ENCODE data around the gene ASTN2.
A peak's percentile ranks its signal among the peaks of the same experiment; 100 is the strongest.

The ASTN2 gene

DNA sequence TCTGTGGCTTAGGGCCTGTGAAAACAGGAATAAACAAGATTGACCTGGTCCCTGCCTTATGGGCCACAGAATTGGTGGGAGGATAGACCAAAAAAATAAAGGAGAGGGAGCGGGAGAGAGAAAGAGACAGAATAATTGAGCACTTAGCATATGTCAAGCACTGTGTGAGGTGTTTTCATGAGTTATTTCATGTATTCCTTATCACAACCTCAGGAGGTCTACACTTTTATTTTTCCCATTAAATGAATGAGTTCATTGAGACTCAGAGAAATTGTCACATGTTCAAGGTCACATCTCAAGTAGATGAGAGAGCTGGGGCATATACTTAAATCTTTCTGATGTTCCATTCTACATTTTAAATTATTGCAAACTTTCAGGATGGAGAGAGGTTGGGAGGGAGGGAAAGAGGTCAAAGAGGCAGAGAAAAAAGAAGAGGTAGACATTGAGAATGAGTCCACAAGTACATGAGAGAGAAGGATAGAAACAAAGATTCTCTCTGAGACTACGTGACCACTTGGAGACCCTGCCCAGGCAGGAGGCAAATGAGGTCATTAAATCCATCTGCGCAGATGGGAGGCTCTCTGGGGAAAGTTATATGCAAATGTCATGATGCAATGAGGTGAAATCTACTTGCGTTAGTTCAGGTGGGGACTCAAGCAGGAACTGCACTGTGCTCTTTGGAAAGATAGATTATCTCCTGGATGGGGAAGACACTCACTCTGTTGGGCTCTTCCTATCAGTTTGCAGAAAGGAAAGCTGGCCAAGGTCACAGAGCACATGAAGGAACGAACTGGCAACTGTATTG is 1019.8 kb downstream of the ASTN2 start:
- TF ChIP-seq MYC (IDR thresholded peaks at IDR 0.05; ENCODE audit: low read depth, low read length), result no peak
- TF ChIP-seq POLR2A (IDR thresholded peaks at IDR 0.05; ENCODE audit: extremely low read depth, insufficient read length), result no peak
- TF ChIP-seq, protein P1, sequence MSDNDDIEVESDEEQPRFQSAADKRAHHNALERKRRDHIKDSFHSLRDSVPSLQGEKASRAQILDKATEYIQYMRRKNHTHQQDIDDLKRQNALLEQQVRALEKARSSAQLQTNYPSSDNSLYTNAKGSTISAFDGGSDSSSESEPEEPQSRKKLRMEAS (IDR thresholded peaks at IDR 0.05; ENCODE audit: low read depth, low read length), result no peak
- TF ChIP-seq, protein P2, sequence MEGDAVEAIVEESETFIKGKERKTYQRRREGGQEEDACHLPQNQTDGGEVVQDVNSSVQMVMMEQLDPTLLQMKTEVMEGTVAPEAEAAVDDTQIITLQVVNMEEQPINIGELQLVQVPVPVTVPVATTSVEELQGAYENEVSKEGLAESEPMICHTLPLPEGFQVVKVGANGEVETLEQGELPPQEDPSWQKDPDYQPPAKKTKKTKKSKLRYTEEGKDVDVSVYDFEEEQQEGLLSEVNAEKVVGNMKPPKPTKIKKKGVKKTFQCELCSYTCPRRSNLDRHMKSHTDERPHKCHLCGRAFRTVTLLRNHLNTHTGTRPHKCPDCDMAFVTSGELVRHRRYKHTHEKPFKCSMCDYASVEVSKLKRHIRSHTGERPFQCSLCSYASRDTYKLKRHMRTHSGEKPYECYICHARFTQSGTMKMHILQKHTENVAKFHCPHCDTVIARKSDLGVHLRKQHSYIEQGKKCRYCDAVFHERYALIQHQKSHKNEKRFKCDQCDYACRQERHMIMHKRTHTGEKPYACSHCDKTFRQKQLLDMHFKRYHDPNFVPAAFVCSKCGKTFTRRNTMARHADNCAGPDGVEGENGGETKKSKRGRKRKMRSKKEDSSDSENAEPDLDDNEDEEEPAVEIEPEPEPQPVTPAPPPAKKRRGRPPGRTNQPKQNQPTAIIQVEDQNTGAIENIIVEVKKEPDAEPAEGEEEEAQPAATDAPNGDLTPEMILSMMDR (IDR thresholded peaks at IDR 0.05; ENCODE audit: low read depth, low read length), result no peak
- DNase-seq (ENCODE audit: low read depth), result no peak
- no peak overlapping the region for H3K4me3 ChIP-seq (ENCODE audit: low read depth, low read length)

DNA sequence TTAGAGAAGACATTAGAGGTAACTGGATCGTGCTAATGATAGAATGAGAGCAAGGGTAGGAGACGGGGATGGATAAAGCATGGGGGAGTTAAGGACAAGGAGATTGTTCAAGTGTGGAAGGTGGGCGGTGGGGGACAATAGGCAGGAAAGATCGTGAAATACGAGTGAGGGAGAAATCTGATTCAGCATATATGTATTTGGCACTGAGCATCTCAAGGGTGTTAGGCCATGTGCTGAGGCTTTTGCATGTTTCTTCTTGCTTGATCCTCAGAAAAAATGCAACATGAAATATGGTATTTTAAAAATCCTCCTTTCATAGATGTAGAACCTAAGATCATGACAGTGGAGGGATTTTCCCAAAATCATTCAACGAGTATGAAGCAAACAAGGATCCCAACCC is 1020.8 kb downstream of the ASTN2 start:
- TF ChIP-seq POLR2A (IDR thresholded peaks at IDR 0.05; ENCODE audit: extremely low read depth, insufficient read length) (no peak), MYC (IDR thresholded peaks at IDR 0.05; ENCODE audit: low read depth, low read length) (no peak)
- TF ChIP-seq, protein P1 (IDR thresholded peaks at IDR 0.05; ENCODE audit: low read depth, low read length), result no peak
- TF ChIP-seq, protein P2 (IDR thresholded peaks at IDR 0.05; ENCODE audit: low read depth, low read length), result no peak
- H3K4me3 ChIP-seq (ENCODE audit: low read depth, low read length), result no peak overlapping the region
- DNase-seq (ENCODE audit: low read depth), result no peak

DNA sequence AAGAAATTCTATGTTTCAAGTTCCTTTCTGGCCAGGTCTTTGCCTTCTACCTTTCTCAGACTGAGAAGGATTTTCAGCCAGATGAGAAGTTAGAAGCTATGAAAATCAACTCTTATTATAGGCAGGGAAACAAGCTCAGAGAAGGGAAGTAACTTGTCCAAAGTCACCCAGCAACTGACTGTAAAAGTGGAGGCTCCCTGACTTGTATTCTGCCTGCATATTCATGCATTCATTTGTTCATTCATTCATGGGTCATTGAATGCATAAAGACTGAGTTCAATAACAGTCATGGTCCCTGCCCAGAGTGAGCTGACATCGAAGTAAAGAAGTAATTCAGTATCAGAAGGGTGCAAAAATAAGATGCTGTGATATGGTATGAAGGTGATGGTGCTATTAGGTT is 1021.7 kb downstream of the ASTN2 start:
- H3K4me3 ChIP-seq (ENCODE audit: low read depth, low read length), result no peak overlapping the region
- DNase-seq (ENCODE audit: low read depth), result no peak
- TF ChIP-seq POLR2A (IDR thresholded peaks at IDR 0.05; ENCODE audit: extremely low read depth, insufficient read length) (no peak), MYC (IDR thresholded peaks at IDR 0.05; ENCODE audit: low read depth, low read length) (no peak)
- TF ChIP-seq, protein P1 (IDR thresholded peaks at IDR 0.05; ENCODE audit: low read depth, low read length), result no peak
- TF ChIP-seq, protein P2 (IDR thresholded peaks at IDR 0.05; ENCODE audit: low read depth, low read length), result no peak

DNA sequence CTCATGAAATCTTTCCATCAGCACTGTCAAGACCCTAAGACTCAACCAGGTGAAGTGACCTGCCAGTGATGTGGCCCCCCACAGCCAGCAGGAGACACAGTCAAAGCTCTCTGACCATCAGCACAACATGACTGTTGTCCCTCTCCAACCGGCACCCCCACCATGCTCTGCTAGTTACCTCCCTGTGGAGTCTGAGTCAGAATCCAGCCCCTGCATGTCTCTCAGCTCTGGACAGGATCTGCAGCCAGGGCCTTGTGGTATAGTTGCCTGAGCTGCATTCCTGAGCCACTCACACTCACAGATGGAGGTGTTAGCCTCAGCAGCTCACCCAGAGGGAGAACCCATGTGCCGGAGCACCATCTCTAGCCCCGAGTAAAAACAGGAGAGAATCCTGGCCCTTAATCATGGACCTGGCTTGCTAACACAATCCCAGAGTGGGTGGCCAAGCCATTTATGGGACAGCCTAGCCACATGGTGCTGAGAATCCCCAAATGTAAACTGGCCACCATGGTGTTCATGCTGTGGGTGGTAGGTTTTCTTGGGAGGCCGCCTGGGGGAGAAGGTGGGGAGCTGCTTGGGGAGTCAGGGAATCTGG is 1023.5 kb downstream of the ASTN2 start:
- H3K4me3 ChIP-seq (ENCODE audit: low read depth, low read length), result no peak overlapping the region
- DNase-seq (ENCODE audit: low read depth), result no peak
- TF ChIP-seq POLR2A (IDR thresholded peaks at IDR 0.05; ENCODE audit: extremely low read depth, insufficient read length), result no peak
- TF ChIP-seq, protein P1 (IDR thresholded peaks at IDR 0.05; ENCODE audit: low read depth, low read length), result no peak
- no peak for TF ChIP-seq MYC (IDR thresholded peaks at IDR 0.05; ENCODE audit: low read depth, low read length)
- TF ChIP-seq, protein P2 (IDR thresholded peaks at IDR 0.05; ENCODE audit: low read depth, low read length), result no peak

DNA sequence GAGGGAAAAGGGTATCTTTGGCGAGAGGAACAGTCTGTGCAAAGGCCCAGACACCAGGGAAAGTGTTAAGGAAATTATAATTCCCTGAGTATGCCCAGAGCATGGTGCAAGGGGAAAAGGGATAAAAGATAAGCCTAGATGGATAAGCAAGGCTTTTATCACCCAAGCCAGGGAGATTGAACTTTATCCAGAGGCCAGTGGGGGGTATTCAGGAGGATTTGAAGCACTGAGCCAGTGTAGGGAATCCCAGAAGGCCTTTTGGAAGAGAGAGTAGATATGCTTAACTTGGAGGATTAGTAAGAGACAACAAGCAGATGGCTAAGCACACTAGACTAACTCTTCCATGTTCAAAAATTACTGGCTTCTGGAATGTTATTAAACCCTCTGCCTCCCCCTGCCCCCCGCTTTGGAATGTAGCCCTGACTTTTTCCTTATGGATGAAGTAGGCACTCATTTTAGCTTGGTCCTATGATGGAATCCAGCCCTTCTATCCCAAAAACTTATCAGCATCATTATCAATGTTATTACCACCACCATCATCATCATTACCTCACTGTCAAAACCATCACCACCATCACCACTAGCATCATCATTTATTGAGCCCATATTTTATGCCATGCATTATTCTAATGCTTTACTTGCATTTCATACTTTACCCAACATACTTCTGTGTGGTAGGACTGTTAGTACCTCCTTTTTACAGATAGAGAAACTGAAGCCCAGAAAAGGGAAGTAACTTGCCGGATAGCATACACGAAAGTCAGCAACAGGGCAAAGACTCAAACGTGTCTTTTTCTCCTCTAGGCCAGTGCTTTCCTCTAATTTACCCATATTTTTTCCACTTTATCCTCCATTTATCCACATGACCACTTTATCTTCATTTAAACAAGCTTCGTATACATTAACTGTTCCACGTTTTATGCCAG is 1024.3 kb downstream of the ASTN2 start:
- DNase-seq (ENCODE audit: low read depth), result peak; percentile 9
- TF ChIP-seq POLR2A (IDR thresholded peaks at IDR 0.05; ENCODE audit: extremely low read depth, insufficient read length) (no peak), MYC (IDR thresholded peaks at IDR 0.05; ENCODE audit: low read depth, low read length) (no peak)
- TF ChIP-seq, protein P1 (IDR thresholded peaks at IDR 0.05; ENCODE audit: low read depth, low read length), result no peak
- TF ChIP-seq, protein P2 (IDR thresholded peaks at IDR 0.05; ENCODE audit: low read depth, low read length), result no peak

More for the DNA sequence above, 1024.3 kb downstream of the ASTN2 start:
- H3K4me3 ChIP-seq (ENCODE audit: low read depth, low read length), result no peak overlapping the region
